Activated CD4-positive, alpha-beta memory T cell treated with anti-CD3 and anti-CD28 coated beads, Interleukin-2, amount 10 ng/mL, durations not matched to agents 7 days and 5 days (primary cell): Measurements from ENCODE around the gene BLTP2. TPM values are rescaled to one million over a fixed set of nuclear protein-coding genes. Genes with fewer than 3 reads are reported as not detected.

Experiments
- total RNA-seq, 2 experiments: library from RNA; stranded (reverse); gene quantifications; one replicate each; pipeline ENCODE4 v1.2.3, GENCODE V29; 2021

The BLTP2 gene
- total RNA-seq, 2 experiments from 2014 or later, result 120 to 128 TPM

Other genes with a start within 250 kb of the BLTP2 start
- gene SLC46A1, start 238.9 kb downstream of the BLTP2 start, total RNA-seq, result 1 to 10 TPM in 1 of 2 experiments, under 1 TPM in 1; 0.96 to 1.1 TPM
- gene SLC13A2, start 171.5 kb downstream of the BLTP2 start, total RNA-seq, result not detected
- not detected for gene FOXN1, start 138.8 kb downstream of the BLTP2 start, total RNA-seq
- gene UNC119, start 92.5 kb downstream of the BLTP2 start, total RNA-seq, result 10 to 100 TPM; 46.2 to 61.1 TPM
- gene PIGS, start 73.6 kb downstream of the BLTP2 start, total RNA-seq, result 10 to 100 TPM; 66.3 to 66.6 TPM
- 100 to 1,000 TPM; 140 to 147 TPM for gene ALDOC, start 68.3 kb downstream of the BLTP2 start, total RNA-seq
- gene SPAG5, start 46.1 kb downstream of the BLTP2 start, total RNA-seq, result 100 to 1,000 TPM; 125 to 127 TPM
- gene RSKR, start 31.0 kb downstream of the BLTP2 start, total RNA-seq, result 10 to 100 TPM; 15.5 to 19.7 TPM
- gene SDF2, start 16.7 kb upstream of the BLTP2 start, total RNA-seq, result 10 to 100 TPM; 49.0 to 52.9 TPM
- 10 to 100 TPM; 60.7 to 65.8 TPM for gene SUPT6H, start 17.0 kb upstream of the BLTP2 start, total RNA-seq
- gene PROCA1, start 66.7 kb upstream of the BLTP2 start, total RNA-seq, result 1 to 10 TPM; 6.2 to 7.4 TPM
- gene RAB34, start 72.7 kb upstream of the BLTP2 start, total RNA-seq, result 1 to 10 TPM; 6.5 to 7.4 TPM
- gene RPL23A, start 74.8 kb upstream of the BLTP2 start, total RNA-seq, result 1,000 to 10,000 TPM; 1,962 to 2,028 TPM
- 1 to 10 TPM; 1.4 to 2.3 TPM for gene TLCD1, start 81.1 kb upstream of the BLTP2 start, total RNA-seq
- 1 to 10 TPM; 2.5 to 3.5 TPM for gene NEK8, start 83.6 kb upstream of the BLTP2 start, total RNA-seq
- gene TRAF4, start 98.9 kb upstream of the BLTP2 start, total RNA-seq, result 10 to 100 TPM; 55.3 to 57.2 TPM
- 10 to 100 TPM; 15.5 to 17.1 TPM for gene FAM222B, start 197.6 kb upstream of the BLTP2 start, total RNA-seq
- 10 to 100 TPM; 34.6 to 35.2 TPM for gene ERAL1, start 209.9 kb upstream of the BLTP2 start, total RNA-seq